NCI-H187 (cell line): ENCODE results near the gene HOPX.
"Not testable (repeated sequence)": the region's sequence is repeated elsewhere in the genome, so short reads cannot be mapped to it uniquely, and the experiment has no call there.

Experiments used
- DNase-seq, 2 experiments: peaks; one replicate each; lab custom pipeline; 2025; lab: John Stamatoyannopoulos, UW

HOPX gene, protein sequence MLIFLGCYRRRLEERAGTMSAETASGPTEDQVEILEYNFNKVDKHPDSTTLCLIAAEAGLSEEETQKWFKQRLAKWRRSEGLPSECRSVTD

DNA sequence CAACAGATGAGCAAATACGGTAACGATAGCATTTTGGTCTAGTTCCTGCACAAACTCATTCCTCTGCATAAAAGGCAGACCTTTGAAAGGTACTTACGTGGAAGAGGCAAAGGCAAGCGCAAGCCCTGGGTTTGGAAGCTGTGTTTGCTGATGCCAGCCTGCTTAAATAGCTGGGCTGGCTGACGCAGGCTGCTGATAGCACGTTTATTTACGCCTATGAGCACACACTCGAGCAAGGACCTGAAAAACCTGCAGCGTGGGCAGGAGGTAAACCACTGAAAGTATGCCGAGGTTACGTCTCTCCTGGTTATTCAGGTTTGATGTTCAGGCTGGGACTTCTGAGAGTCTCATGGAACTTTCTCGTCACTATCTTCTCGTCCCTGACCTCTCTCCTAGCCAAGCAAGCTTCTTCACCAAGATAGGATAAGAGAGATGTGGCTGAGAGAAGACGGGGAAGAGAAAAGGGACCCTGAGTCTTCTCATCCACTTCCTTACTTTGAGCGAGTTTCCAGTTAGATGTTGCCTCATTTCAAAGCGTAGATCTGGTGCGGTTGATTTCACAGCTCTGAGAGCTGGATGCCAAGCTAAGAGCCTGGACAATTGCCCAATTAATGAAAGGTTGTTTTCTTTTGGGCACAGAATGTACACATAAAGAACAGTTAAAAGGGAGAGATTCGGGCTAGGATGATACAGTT lies at the start of gene HOPX:
Gene HOPX, minus strand, starts transcription at position 139 of the 695 bp plus-strand sequence. CDS start 23,480 bp downstream, outside the sequence.
- no peak for DNase-seq

DNA sequence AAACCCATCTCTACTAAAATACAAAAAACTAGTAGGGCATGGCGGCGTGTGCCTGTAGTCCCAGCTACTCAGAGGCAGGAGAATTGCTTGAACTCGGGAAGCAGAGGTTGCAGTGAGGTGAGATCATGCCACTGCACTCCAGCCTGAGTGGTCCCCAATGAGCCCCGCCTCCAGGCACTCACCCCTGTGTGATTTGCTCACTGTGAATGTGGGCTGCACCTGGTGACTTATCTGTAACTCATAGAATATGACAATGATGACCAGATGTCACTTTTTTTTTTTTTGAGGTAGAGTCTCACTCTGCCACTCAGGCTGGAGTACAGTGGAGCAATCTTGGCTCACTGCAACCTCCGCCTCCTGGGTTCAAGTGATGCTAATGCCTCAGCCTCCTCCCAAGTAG lies 49.0 kb upstream of the HOPX start:
- DNase-seq: no peak

DNA sequence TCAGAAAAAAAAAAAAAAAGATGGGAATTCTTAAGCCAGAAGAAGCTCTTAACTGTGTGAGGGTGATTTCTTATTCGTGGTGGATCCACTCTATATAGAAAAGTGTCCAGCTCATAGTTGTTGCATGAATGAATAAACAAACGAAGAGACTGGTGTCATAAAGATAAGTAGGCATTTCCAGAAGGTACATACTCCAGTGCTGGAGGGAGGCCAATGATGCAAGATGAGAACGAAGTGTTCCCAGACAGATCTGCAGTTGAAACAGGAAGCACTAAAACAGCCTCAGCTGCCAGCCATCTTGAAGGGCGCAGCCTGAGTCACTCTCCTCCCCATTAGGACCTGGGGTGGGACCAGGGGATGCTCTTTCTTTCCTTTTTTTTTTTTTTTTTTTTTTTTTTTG lies 47.4 kb upstream of the HOPX start:
- peak in 1 of 2 experiments; percentile 60 for DNase-seq

DNA sequence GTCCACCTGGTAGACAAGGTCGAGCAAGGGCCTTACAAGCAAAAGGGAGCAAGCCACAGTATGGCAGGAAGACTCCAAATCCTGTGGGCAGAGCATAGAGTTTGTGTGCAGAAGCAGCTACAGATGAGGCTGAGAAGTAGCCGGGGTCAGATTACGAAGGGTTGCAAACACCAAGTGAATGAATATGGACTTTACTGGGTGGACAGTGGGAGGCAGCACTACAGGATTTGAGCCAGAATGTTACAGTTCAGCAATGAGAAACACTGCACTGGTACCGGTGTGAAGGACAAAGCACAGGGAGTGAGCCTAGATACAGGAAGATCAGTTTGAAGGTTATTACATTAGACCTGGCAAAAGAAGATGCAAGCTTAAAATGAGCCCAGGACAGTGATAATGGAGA lies 46.1 kb upstream of the HOPX start:
- no peak for DNase-seq

DNA sequence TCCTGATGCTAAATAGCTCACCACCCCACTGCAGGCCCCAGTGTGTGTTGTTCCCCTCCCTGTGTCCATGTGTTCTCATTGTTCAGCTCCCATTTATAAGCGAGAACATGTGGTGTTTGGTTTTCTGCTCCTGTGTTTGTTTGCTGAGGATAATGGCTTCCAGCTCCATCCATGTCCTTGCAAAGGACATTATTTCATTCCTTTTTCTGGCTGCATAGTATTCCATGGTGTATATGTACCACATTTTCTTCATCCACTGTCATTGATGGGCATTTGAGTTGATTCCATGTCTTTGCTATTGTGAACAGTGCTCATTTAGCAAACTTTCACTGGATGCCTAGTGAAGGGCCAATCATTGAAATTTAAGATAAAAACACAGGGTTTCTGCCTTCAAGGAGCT lies 45.5 kb upstream of the HOPX start:
- DNase-seq: not testable (repeated sequence)

DNA sequence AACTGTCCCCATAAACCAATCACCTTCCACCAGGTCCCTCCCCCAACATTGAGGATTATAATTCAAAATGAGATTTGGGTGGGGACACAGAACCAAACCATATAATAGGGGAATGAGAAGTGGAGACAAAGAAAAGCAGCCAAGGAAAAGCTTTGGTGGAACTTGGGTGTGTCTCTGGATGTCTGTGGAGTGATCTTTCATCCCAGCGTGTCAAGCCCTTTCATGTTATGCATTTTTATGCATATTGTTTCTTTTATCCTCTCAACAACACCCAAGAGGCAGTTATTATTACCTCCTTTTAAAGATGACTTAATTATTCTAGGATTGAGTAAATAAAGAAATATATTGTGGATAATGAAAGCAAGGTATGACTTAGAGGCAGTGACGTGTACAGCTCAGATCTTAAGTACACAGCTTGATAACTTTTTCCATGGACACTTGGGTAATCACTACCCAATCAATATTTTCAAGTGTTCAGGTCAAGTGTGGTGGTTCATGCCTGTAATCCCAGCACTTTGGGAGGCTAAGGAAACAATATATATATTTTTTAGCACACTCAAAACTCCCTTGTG lies 42.6 kb upstream of the HOPX start:
- no peak for DNase-seq

DNA sequence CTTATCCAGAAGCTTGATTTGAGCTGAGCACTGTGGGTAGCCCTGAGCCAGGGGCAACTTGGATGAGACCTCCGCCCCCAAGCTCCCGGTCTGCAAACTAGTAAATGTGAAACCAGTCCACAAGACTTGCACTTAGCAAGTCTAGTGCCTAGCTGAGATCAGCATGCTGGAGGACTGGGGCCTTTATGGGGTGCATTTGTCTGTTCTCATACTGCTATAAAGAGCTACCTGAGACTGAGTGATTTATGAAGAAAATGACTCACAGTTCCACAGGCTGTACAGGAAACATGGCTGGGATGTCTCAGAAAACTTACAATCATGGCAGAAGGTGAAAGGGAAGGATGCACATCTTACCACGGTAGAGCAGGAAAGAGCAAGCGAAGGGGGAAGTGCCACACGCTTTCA lies 42.1 kb upstream of the HOPX start:
- DNase-seq: no peak

DNA sequence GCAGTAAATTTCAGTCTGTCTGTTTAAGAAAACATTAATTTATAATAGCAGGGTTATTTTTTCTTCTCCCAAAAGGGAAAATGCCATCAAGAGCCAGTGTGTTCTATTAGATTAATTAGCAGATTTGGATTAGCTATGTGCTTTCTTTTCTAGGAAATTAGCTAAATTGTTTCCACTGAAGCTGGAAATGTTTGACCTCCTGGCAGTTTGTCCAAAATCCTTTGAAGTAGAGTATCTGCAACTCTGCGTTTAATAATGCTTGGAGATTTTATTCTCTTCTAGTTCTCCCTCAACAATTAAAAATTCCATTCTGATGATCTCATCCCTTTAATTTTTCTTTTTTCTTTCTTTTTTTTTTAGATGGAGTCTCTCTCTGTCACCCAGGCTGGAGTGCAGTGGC lies 27.1 kb upstream of the HOPX start:
- no peak for DNase-seq

DNA sequence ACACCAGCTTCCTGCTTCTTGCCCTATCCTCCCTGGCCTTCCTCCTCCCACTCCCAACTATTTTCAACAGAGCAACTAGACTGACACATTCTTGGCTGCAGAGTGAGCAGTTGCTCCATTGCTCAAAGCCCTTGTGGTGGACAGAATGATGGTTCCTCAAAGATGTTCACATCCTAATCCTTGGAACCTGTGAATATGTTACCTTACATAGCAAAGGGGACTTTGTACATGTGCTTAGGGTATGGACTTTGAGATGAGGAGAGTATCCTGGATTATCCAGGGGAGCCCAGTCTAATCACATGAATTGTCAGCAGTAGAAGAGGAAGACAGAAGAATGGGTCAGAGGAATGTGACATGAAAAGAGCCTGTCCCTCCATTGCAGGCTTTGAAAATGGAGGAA lies 24.9 kb upstream of the HOPX start:
- DNase-seq: no peak

DNA sequence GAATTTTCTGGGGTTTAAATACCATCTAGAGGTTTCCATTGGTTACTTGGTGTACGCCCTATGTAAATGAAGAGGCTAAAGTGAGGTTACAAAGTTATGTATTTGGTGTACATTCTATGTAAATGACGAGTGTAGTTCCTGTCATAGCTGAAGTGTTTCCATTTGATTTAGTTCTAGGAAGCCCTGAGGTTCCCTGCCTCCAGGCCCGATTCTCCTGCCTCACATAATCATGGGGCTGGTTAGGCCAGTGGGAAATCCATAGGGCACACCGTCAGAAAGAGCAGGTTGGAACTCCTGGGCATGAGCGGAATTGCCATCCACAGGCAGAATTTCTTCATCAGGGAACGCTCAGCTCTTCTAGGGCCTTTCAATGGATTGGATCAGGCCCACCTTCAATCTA lies 24.2 kb upstream of the HOPX start:
- no peak for DNase-seq

DNA sequence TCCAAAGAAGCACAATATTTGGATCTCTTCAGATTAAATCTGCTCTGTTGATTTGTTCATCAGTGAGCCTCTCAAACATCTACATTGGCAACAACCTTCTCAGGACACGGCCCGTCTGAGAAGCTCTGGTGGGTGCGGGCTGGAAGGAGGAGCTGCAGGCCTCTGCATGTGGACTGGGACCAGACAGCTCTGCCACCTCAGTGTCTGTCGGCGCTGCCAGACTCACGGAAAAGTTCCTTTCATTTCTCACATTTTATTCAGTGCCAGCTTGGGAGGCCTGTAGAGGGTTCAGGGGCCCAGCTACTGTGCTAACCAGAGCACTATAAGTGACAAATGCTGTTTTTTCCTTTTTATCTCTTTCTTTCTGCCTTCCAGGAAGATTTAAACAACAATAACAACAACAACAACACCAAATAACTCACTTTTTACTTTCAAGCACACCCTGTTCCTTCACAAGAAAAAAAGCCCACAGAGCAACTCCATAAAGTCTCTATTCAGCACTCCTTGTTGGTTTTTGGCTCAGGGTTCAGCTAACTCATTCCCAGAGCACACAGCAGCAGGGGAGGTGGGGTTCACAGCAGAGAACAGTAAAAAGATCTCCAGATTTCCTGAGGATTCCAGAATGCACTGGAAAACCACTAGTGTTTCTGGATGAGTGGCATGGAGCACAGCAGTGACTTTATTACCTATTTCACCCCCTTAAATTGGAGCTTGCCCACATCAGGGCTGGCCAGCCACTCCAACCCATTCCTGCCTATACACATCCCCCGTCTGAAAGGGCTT lies 23.2 kb upstream of the HOPX start:
- DNase-seq: no peak

DNA sequence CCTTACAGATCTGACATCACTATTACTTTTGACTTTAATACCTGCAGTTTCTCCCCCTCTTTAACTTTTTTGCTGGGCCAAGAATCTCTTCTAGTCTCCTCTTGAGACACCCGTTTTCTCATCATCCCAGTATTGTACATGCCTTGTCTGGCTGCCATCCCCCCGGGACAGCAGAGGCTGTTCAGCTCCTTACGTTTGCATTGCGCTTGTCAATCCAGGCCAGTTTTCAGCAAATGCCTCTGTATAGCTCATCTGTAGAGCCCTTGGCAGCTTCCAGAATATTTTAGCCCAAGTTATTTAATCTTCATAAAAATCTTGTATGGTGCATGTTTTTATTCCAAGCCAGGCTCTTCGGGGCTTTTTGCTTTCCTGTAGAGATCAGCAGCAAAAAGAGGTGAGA lies 22.3 kb upstream of the HOPX start:
- no peak for DNase-seq

DNA sequence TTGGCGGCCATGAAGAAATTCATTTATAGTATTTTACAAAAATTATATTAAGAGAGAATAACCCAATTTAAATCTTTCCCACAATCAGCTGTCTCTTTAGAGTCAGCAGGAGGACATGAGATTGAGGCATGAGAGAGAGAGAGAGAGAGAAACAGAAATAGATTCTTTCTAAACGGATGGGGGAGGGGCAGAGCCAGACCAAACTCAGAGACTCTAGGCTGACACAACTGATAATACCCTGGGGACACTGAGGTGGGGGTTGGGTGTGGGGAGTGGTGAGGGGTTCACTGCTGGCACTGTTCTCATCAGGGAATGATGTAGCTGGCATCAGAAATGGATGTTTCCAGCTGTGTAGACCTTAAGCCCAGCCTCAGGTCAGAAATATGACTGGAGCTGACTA lies 20.5 kb upstream of the HOPX start:
- no peak for DNase-seq

DNA sequence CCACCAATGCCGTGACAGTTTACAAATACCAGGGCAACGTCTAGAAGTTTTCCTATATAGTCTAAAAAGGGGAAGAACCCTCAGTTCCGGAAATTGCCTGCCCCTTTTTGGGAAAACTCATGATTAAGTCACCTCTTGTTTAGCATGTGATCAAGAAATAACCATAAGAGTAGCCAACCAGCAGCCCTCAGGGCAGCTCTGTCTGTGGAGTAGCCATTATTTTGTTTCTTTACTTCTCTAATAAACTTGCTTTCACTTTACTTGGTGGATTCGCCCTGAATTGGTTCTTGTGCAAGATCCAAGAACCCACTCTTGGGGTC lies 20.0 kb upstream of the HOPX start:
- DNase-seq: no peak

DNA sequence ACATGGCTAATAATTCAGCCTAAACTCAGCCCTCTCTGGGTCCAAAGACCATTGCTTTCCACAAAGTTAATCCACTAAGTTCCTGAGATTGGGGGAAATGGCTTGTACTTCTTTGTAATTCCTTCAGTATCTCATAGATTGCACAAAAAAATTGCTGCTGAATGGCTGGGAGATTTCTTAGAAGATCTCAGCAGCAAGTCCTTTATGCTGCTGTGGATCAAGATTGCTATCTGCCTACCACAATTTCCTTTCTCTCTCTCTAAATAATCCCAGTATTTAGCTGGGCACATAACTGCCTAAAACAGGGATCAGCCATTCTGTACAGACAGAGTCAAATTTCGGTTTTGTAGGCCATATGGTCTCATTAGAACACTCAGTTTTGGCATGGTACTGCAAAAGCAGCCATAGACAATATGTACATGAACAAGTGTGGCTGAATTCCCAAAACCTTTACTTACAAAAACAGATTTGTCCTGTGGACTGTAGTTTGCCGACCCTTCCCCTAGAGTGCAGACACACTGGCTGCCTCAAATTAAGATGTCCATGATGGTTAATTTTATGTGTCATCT lies 18.5 kb upstream of the HOPX start:
- no peak for DNase-seq

DNA sequence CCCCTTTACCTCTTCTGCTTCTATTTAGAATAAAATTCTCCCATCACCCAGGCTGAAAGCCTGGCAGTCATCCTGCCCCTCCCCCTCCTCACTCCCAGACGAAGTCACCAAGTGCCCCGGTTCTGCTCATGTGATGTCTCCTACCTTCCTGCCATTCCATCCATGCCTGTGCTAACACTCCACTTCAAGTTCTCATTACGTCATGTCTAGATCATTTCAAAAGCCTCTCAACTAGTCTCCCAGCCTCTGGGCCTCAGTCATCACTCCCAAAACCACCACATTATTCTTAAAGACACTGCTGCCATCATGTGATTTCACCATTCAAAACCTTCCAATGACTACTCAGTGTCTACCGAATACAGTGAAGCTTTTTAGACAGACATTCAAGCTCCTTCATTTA lies 17.2 kb upstream of the HOPX start:
- DNase-seq: peak in 1 of 2 experiments; percentile 29

DNA sequence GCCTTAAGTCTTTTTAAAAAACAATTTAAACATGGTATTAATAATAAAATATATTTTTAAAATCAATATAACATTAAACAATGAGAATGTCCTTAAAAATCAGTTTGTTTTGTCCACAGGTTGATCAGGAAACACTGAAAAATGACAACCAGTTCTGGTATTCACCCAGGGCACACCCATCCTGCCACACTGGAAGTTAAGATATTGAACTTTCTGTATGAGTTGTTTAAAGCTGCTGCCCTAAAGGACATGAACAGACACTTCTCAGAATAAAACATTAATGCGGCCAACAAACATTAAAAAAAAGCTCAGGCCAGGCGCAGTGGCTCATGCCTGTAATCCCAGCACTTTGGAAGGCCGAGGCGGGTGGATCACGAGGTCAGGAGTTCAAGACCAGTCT lies 15.0 kb upstream of the HOPX start:
- DNase-seq: no peak

DNA sequence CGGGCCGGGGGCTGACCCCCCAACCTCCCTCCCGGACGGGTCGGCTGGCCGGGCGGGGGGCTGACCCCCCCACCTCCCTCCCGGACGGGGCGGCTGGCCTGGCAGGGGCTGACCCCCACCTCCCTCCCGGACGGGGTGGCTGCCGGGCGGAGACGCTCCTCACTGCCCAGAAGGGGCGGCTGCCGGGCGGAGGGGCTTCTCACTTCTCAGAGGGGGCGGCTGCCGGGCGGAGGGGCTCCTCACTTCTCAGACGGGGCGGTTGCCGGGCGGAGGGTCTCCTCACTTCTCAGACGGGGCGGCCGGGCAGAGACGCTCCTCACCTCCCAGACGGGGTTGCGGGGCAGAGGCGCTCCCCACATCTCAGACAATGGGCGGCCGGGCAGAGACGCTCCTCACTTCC lies 12.4 kb upstream of the HOPX start:
- DNase-seq: not testable (repeated sequence)

DNA sequence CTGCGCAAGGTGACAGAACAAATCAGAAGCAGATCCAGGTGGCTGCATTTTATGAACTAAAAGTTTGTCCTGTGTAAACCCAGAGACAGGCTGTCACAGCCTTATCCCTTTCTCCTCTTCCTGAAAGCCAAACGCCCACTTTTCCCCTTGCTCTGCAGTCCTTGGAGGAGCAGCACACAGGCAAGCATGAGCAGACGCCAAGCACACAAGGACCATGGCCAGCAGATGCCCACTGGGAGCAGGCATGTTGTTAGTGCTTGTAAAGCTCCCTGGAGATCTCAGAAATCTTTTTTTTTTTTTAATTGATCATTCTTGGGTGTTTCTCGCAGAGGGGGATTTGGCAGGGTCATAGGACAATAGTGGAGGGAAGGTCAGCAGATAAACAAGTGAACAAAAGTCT lies 11.5 kb upstream of the HOPX start:
- DNase-seq: no peak

DNA sequence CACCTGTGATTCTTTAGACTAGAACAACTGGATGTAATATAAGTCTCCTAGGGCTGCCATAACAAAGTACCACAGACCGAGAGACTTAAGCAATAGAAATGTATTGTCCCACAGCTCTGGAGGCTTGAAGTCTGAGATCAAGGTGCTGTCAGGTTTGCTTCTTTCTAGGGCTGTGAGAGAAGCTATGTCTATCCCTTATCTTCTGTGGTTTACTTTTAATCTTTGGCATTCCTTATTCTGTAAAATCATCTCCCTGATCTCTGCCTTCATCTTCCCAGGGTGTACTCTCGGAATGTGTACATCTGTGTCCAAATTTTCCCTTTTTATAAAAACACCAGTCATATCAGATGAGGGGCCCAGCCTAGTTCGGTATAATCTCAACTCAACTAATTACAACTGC lies 10.3 kb upstream of the HOPX start:
- DNase-seq: no peak

DNA sequence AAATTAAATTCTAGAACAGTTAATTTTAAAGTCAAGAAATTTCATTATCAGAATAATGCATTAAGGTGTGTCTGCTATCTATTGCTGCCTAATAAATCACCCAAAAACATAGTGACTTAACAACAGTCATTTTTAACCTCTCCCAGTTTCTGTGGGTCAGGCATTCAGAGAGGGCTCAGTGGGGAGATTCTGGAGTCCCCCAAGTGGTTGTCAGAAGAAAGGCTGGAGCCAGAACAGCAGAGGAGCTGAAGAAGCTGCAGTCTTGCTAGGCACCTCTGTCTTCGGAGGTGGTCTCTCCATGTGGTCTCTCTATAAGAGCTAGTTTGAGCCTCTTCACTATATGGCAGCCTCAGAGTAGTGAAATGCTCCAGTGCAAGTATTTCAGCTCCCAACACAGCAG lies 9.3 kb upstream of the HOPX start:
- DNase-seq: no peak

DNA sequence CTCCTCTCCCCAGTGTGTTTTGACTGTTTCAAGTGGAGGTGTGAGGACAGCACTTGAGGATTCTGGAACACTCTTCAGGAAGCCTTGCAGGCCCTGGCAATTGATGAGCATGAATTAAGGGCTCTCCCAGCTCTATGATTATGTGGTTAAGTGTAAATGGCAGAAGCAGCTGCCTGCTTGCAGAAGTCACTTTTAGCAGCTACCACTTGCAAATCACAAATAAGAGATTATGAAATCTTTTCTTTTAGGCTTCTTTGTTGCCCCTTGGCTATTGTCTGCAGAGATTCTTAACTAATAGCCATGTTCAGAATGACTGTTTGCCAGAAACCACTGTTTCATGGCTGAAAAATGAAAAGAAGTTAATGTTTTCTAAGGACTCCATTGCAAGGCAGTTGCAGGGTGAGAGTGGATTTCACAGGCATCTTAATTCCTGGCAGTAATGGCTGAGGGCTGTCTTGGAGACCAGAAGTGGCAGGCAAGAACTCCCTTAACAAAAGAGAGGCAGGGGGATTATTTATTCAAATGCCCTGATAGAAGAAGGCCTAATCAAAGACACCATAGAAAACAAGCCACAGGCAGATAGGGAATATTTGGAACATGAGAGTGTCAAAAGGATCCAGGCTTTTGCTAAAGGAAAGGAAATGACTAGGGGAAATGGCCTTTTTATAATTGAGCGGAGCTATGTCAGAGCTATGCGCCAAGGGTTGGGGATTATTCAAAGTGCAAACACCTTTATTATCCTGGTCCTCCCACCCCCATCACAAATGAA lies 8.3 kb upstream of the HOPX start:
- DNase-seq: peak in 1 of 2 experiments; percentile 53
